Measurements from ENCODE around the gene IGFBP2. TPM values are rescaled to one million over a fixed set of nuclear protein-coding genes. Genes with fewer than 3 reads are reported as not detected.

The IGFBP2 gene
- total and polyA plus RNA-seq, 2 experiments from 2014 or later = 451 to 476 TPM

GRCh38 chr2:216604458-216604857, 28.8 kb upstream of the IGFBP2 start:
- Histone ChIP-seq H3K27me3 (no peaks in the 10 kb centered on the region), H3K9me3 (ENCODE audit: low read depth) (no peaks in the 10 kb centered on the region), H3K27ac (no peak overlapping the region), H3K36me3 (no peaks in the 10 kb centered on the region), H3K4me1 (ENCODE audit: low read depth) (peaks cover 30% of the 10 kb centered on the region), H3K4me3 (no peak overlapping the region)
- DNase-seq (ENCODE audit: low read depth in 1 of 2, low spot score in 1 of 2) = no peak
- TF ChIP-seq CTCF (IDR thresholded peaks at IDR 0.05; ENCODE audit: low read depth, low read length) = no peak

- TF ChIP-seq CTCF (IDR thresholded peaks at IDR 0.05; ENCODE audit: low read depth, low read length) = no peak
- no peak overlapping the region for H3K27ac ChIP-seq
- no peaks in the 10 kb centered on the region for H3K27me3 ChIP-seq
- no peak overlapping the region for H3K4me3 ChIP-seq
- peaks cover 30% of the 10 kb centered on the region for H3K4me1 ChIP-seq (ENCODE audit: low read depth)
- peak in 1 of 2 donors; percentile 49 for DNase-seq (ENCODE audit: low read depth in 1 of 2, low spot score in 1 of 2)
- no peaks in the 10 kb centered on the region for H3K9me3 ChIP-seq (ENCODE audit: low read depth)
- no peaks in the 10 kb centered on the region for H3K36me3 ChIP-seq
Observed at GRCh38 chr2:216606551-216607276, 26.5 kb upstream of the IGFBP2 start.

GRCh38 chr2:216607277-216607560, 26.0 kb upstream of the IGFBP2 start:
- Histone ChIP-seq H3K9me3 (ENCODE audit: low read depth) (no peaks in the 10 kb centered on the region), H3K4me1 (ENCODE audit: low read depth) (peaks cover 30% of the 10 kb centered on the region), H3K4me3 (no peak overlapping the region), H3K27me3 (no peaks in the 10 kb centered on the region), H3K36me3 (no peaks in the 10 kb centered on the region), H3K27ac (no peak overlapping the region)
- TF ChIP-seq CTCF (IDR thresholded peaks at IDR 0.05; ENCODE audit: low read depth, low read length) = no peak
- DNase-seq (ENCODE audit: low read depth in 1 of 2, low spot score in 1 of 2) = no peak

GRCh38 chr2:216608525-216608924, 24.7 kb upstream of the IGFBP2 start:
- Histone ChIP-seq H3K36me3 (no peaks in the 10 kb centered on the region), H3K4me3 (no peak overlapping the region), H3K4me1 (ENCODE audit: low read depth) (peaks cover 24% of the 10 kb centered on the region), H3K27me3 (no peaks in the 10 kb centered on the region), H3K9me3 (ENCODE audit: low read depth) (no peaks in the 10 kb centered on the region), H3K27ac (no peak overlapping the region)
- DNase-seq (ENCODE audit: low read depth in 1 of 2, low spot score in 1 of 2) = no peak
- no peak for TF ChIP-seq CTCF (IDR thresholded peaks at IDR 0.05; ENCODE audit: low read depth, low read length)

GRCh38 chr2:216615298-216616082, 17.7 kb upstream of the IGFBP2 start:
- Histone ChIP-seq H3K4me3 (no peak overlapping the region), H3K9me3 (ENCODE audit: low read depth) (no peaks in the 10 kb centered on the region), H3K36me3 (no peaks in the 10 kb centered on the region), H3K27me3 (no peaks in the 10 kb centered on the region), H3K4me1 (ENCODE audit: low read depth) (peaks cover 17% of the 10 kb centered on the region), H3K27ac (no peak overlapping the region)
- TF ChIP-seq CTCF (IDR thresholded peaks at IDR 0.05; ENCODE audit: low read depth, low read length) = no peak
- DNase-seq (ENCODE audit: low read depth in 1 of 2, low spot score in 1 of 2) = no peak

Measured in cardiac muscle cell (in vitro differentiated cells and primary cell).